ENCODE data around the gene SOAT2. TPM values are rescaled to one million over a fixed set of nuclear protein-coding genes. Genes with fewer than 3 reads are reported as not detected.

Gene SOAT2
- total RNA-seq, 1 experiment from 2014 or later, result not detected

- H3K36me3 ChIP-seq (ENCODE audit: insufficient read depth, low read length, poor library complexity, severe bottlenecking), result no peaks in the 10 kb centered on the region
- no TSS peak for BruUV-seq (replicated peaks)
- TF ChIP-seq, protein P1, sequence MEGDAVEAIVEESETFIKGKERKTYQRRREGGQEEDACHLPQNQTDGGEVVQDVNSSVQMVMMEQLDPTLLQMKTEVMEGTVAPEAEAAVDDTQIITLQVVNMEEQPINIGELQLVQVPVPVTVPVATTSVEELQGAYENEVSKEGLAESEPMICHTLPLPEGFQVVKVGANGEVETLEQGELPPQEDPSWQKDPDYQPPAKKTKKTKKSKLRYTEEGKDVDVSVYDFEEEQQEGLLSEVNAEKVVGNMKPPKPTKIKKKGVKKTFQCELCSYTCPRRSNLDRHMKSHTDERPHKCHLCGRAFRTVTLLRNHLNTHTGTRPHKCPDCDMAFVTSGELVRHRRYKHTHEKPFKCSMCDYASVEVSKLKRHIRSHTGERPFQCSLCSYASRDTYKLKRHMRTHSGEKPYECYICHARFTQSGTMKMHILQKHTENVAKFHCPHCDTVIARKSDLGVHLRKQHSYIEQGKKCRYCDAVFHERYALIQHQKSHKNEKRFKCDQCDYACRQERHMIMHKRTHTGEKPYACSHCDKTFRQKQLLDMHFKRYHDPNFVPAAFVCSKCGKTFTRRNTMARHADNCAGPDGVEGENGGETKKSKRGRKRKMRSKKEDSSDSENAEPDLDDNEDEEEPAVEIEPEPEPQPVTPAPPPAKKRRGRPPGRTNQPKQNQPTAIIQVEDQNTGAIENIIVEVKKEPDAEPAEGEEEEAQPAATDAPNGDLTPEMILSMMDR (conservative IDR thresholded peaks at IDR 0.05; ENCODE audit: low read depth, low read length), result no peak
- TF ChIP-seq EZH2 (IDR thresholded peaks at IDR 0.05; ENCODE audit: borderline replicate concordance, low read depth, low read length, poor library complexity, severe bottlenecking), result no peak
- H3K4me3 ChIP-seq (ENCODE audit: low read depth, low read length, poor library complexity, severe bottlenecking), result no peak overlapping the region
- DNase-seq (ENCODE audit: low spot score), result no peak
- no peaks in the 10 kb centered on the region for H3K9me3 ChIP-seq (ENCODE audit: low read depth, low read length, poor library complexity, severe bottlenecking)
- ChIA-PET CTCF (interaction anchor here (0.6 kb wide), 1 partner anchor 63 kb away, joined by 3 read pairs; no protein-coding TSS in a partner anchor), POLR2A (ENCODE audit: low non-redundant PET) (no interaction called here)
- no peak overlapping the region for H3K27ac ChIP-seq (ENCODE audit: low read depth, low read length, poor library complexity, severe bottlenecking)
- intact Hi-C loops (cut with micrococcal nuclease; ENCODE audit: unreplicated experiment), result no loop called here
- H3K27me3 ChIP-seq (replicated peaks; ENCODE audit: insufficient read depth, low read depth, low read length, poor library complexity), result no peaks in the 10 kb centered on the region
- H3K4me1 ChIP-seq (ENCODE audit: insufficient read depth, low read length, poor library complexity, severe bottlenecking), result no peaks in the 10 kb centered on the region
These were observed 30.4 kb downstream of the SOAT2 start for GRCh38 chr12:53133722-53134121.

DNA sequence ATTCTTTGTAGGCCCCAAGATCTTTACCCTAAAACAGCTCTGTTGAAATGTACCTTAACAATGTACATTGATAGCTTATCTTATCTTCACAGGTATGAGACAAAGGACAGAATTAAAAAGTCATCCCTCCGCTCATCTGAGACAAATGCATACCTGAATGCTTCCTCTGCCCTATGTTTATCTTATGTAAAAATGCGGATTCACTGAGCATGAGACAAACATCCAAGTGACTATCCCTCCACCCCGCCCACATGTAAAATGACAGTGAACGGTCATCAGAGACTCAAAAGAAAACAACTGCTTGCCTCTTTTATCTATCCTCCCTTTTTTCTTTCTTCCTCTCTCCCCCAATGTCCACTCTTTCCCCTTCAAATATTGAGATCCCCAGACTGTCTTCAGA, 40.1 kb downstream of the SOAT2 start:
- CTCF ChIA-PET, result no interaction called here
- DNase-seq (ENCODE audit: low spot score), result no peak
- no peak overlapping the region for H3K27ac ChIP-seq (ENCODE audit: low read depth, low read length, poor library complexity, severe bottlenecking)
- H3K4me1 ChIP-seq (ENCODE audit: insufficient read depth, low read length, poor library complexity, severe bottlenecking), result no peaks in the 10 kb centered on the region
- no peaks in the 10 kb centered on the region for H3K27me3 ChIP-seq (replicated peaks; ENCODE audit: insufficient read depth, low read depth, low read length, poor library complexity)
- no peak for TF ChIP-seq EZH2 (IDR thresholded peaks at IDR 0.05; ENCODE audit: borderline replicate concordance, low read depth, low read length, poor library complexity, severe bottlenecking)
- intact Hi-C loops (cut with micrococcal nuclease; ENCODE audit: unreplicated experiment), result no loop called here
- no peak overlapping the region for H3K4me3 ChIP-seq (ENCODE audit: low read depth, low read length, poor library complexity, severe bottlenecking)
- BruUV-seq (replicated peaks), result no TSS peak
- no peaks in the 10 kb centered on the region for H3K36me3 ChIP-seq (ENCODE audit: insufficient read depth, low read length, poor library complexity, severe bottlenecking)
- no peaks in the 10 kb centered on the region for H3K9me3 ChIP-seq (ENCODE audit: low read depth, low read length, poor library complexity, severe bottlenecking)
- POLR2A ChIA-PET (ENCODE audit: low non-redundant PET), result no interaction called here

GRCh38 chr12:53145383-53146260, 42.3 kb downstream of the SOAT2 start:
- Histone ChIP-seq H3K4me3 (ENCODE audit: low read depth, low read length, poor library complexity, severe bottlenecking) (no peak overlapping the region), H3K4me1 (ENCODE audit: insufficient read depth, low read length, poor library complexity, severe bottlenecking) (no peaks in the 10 kb centered on the region), H3K36me3 (ENCODE audit: insufficient read depth, low read length, poor library complexity, severe bottlenecking) (no peaks in the 10 kb centered on the region), H3K27me3 (replicated peaks; ENCODE audit: insufficient read depth, low read depth, low read length, poor library complexity) (no peaks in the 10 kb centered on the region), H3K27ac (ENCODE audit: low read depth, low read length, poor library complexity, severe bottlenecking) (no peak overlapping the region), H3K9me3 (ENCODE audit: low read depth, low read length, poor library complexity, severe bottlenecking) (no peaks in the 10 kb centered on the region)
- CTCF ChIA-PET, result no interaction called here
- TF ChIP-seq EZH2 (IDR thresholded peaks at IDR 0.05; ENCODE audit: borderline replicate concordance, low read depth, low read length, poor library complexity, severe bottlenecking), result no peak
- TF ChIP-seq, protein P1 (conservative IDR thresholded peaks at IDR 0.05; ENCODE audit: low read depth, low read length), result no peak
- intact Hi-C loops (cut with micrococcal nuclease; ENCODE audit: unreplicated experiment), result no loop called here
- no TSS peak for BruUV-seq (replicated peaks)
- POLR2A ChIA-PET (ENCODE audit: low non-redundant PET), result no interaction called here
- DNase-seq (ENCODE audit: low spot score), result no peak
